Fibroblast of villous mesenchyme (primary cell): ENCODE data around the gene ZNF784. TPM values are rescaled to one million over a fixed set of nuclear protein-coding genes. Genes with fewer than 3 reads are reported as not detected.
A peak's percentile ranks its signal among the peaks of the same experiment; 100 is the strongest.

Source experiments
- DNase-seq: peaks from one replicate; pipeline ENCODE4 v3.0.0-alpha.2; 2010; ENCODE audit warnings: low read depth
- H3K4me3 ChIP-seq: 2 replicates; pipeline ENCODE4 v1.5.1; 2011; ENCODE audit warnings: low read depth, mild to moderate bottlenecking, low read length
- CTCF ChIP-seq: IDR thresholded peaks from 2 replicates; pipeline ENCODE4 v1.5.1; 2012; ENCODE audit warnings: low read depth, mild to moderate bottlenecking, low read length; ENCODE audit not compliant: insufficient read depth
- total RNA-seq: library from RNA; depleted of rRNA; stranded (reverse); fragments of >200 nt; gene quantifications from 2 replicates; pipeline ENCODE4 v1.2.3, GENCODE V29; 2012

ZNF784 gene
- 5.6 and 7.4 TPM in 2 replicates for total RNA-seq

- peak; percentile 94 for DNase-seq
- no peak for TF ChIP-seq CTCF
- peak within 1 kb of the TSS; percentile 76 for H3K4me3 ChIP-seq
Observed at GRCh38 chr19:55624109-55625003, at the start of gene ZNF784. ZNF784 (minus strand) TSS chr19:55624566; CDS start chr19:55624561, 5 bp downstream.

DNA sequence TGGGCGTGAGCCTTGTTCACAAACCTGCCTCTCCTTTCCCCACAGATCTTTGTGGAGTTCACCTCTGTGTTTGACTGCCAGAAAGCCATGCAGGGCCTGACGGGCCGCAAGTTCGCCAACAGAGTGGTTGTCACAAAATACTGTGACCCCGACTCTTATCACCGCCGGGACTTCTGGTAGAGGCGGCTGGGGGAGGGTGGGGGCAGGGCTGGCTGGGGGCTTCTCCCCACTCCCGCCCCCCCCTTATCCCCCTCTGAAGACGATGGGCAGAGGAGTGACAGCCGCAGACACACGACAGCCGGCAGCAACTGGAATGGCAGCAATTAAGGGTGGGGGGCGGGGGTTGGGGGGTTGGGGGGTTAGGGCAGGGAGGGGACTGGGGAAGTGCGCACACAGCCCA is 49.5 kb upstream of the ZNF784 start:
- no peak for DNase-seq
- H3K4me3 ChIP-seq = no peak overlapping the region
- TF ChIP-seq CTCF = no peak

GRCh38 chr19:55673465-55673864 is 49.1 kb upstream of the ZNF784 start:
- no peak overlapping the region for H3K4me3 ChIP-seq
- no peak for TF ChIP-seq CTCF
- DNase-seq = no peak

- H3K4me3 ChIP-seq = no peak overlapping the region
- TF ChIP-seq CTCF = no peak
- DNase-seq = no peak
Observed at GRCh38 chr19:55672418-55672817, 48.1 kb upstream of the ZNF784 start.

GRCh38 chr19:55671054-55671378 is 46.6 kb upstream of the ZNF784 start:
- no peak for DNase-seq

DNA sequence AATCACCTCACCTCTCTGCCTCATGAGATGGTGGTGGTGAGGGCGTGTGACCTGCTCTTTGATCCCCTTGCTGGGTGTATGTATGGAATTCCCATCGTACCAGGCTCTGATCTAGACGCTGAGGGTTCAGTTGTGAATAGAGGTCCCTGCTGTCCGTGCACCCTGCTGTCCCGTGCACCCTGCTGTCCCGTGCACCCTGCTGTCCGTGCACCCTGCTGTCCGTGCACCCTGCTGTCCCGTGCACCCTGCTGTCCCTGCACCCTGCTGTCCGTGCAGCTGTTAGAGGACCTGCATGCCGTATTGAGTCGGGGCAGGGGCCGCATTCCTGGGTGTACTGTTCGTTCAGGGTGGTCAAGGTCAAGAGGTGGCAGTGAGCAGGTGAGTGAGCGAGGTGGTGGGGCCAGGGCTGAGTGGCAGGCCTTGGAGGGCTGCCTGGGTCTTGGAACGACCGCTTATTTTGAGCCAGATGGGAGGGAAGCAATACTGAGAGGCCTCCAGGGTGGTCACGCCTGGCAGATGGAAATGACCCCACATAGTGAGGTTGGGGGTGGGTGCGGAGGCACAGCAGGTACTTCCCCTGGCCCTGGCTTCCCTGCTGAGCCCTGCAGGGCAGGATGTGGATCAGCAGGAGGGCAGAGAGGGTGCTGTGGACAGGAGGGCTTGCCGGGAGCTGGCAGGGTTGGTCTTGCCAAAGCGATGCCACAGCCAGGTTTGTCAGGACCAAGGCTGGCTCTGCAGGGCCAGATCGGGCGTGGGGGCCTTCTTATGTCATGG is 46.1 kb upstream of the ZNF784 start:
- DNase-seq = no peak
- TF ChIP-seq CTCF = no peak
- no peak overlapping the region for H3K4me3 ChIP-seq

More at GRCh38 chr19:55671054-55671378, 46.6 kb upstream of the ZNF784 start:
- H3K4me3 ChIP-seq = no peak overlapping the region
- TF ChIP-seq CTCF = no peak
